Activated naive CD8-positive, alpha-beta T cell treated with anti-CD3 and anti-CD28 coated beads, Interleukin-2, amount 50 U/mL, for 16 hours (primary cell): ENCODE data around the gene RAD51B.

Experiments used
- DNase-seq: peaks from one replicate; pipeline ENCODE4 v3.0.0-alpha.2; 2020; ENCODE audit warnings: low read depth, low spot score

The RAD51B gene

GRCh38 chr14:68232300-68233055 is 412.9 kb downstream of the RAD51B start:
- no peak for DNase-seq

GRCh38 chr14:68233101-68233784 is 413.7 kb downstream of the RAD51B start:
- DNase-seq, result no peak

- DNase-seq, result no peak
These were observed 414.7 kb downstream of the RAD51B start for GRCh38 chr14:68234101-68234905.

- DNase-seq, result no peak
These were observed 415.4 kb downstream of the RAD51B start for GRCh38 chr14:68235011-68235410.

- DNase-seq, result no peak
These were observed 417.2 kb downstream of the RAD51B start for GRCh38 chr14:68236582-68237458.

GRCh38 chr14:68238551-68238950 is 419.0 kb downstream of the RAD51B start:
- DNase-seq, result no peak

- DNase-seq, result no peak
These were observed 419.4 kb downstream of the RAD51B start for GRCh38 chr14:68238976-68239375.

GRCh38 chr14:68239988-68240771 is 420.6 kb downstream of the RAD51B start:
- no peak for DNase-seq

GRCh38 chr14:68241862-68242487 is 422.4 kb downstream of the RAD51B start:
- DNase-seq, result no peak

GRCh38 chr14:68243450-68244010 is 424.0 kb downstream of the RAD51B start:
- DNase-seq, result no peak

- no peak for DNase-seq
These were observed 424.8 kb downstream of the RAD51B start for GRCh38 chr14:68244262-68244980.

GRCh38 chr14:68245146-68246073 is 425.8 kb downstream of the RAD51B start:
- DNase-seq, result no peak

- DNase-seq, result no peak
These were observed 426.7 kb downstream of the RAD51B start for GRCh38 chr14:68246074-68246785.

GRCh38 chr14:68246786-68247105 is 427.2 kb downstream of the RAD51B start:
- no peak for DNase-seq

- DNase-seq, result no peak
These were observed 427.7 kb downstream of the RAD51B start for GRCh38 chr14:68247274-68247673.

- no peak for DNase-seq
These were observed 428.2 kb downstream of the RAD51B start for GRCh38 chr14:68247676-68248268.
